HG02884 (cell line): ENCODE results near the gene YWHAG.
"Not testable (repeated sequence)": the region's sequence is repeated elsewhere in the genome, so short reads cannot be mapped to it uniquely, and the experiment has no call there.

Experiments used
- ATAC-seq: cut with Tn5 transposase; IDR thresholded peaks from one replicate; pipeline ENCODE4 v1.9.1; 2021; ENCODE audit warnings: mild to moderate bottlenecking, moderate library complexity; ENCODE audit not compliant: unreplicated experiment

YWHAG gene

DNA sequence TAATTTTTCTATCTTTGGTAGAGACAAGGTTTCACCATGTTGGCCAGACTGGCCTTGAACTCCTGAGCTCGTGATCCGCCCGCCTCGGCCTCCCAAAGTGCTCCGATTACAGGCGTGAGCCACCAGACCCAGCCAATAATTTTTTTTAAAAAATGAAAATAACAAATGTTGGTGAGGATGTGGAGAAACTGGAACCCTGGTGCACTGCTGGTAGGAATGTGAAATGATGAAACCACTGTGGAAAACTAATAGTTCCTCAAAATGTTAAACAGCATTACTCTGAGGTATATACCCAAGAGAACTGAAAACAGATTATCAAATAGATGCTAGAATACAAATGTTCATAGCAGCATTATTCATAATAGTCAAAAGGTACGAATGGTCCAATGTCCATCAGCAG is 23.0 kb upstream of the YWHAG start:
- no peak for ATAC-seq

GRCh38 chr7:76380623-76380966 is 21.8 kb upstream of the YWHAG start:
- ATAC-seq: no peak

DNA sequence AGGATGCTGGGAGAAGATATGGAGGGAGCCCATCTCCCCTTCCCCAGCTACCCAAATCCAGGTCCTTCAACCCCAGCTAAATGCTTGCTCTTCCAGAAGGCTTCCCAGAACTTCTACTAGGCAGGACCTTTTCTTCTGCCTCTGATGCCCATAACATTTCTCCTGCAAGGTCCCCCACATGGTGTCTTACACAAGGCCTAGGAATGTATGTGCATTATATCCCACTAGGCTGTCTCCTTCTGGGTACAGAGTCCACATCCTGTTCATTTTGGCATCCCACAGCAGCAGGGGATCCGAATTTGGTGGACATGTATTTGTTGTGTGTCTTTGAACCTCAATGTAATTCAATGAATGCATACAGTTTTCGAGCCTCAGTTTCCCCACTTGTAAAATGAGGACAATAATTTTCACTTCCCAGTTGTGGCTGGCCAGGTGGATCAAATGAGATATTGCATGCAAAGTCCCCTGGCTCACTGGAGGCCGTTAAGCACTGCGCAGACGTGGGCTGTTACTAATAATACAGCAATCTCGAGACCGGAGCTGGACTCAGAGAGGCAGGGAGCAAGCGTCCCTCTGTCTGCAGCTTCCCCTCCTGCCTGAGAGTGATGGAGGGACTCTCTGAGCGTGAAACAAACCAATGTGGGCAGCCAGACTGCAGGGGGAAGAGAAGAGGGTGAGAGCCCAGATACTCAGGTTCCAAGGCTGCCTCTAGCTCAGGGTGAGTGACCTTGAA is 18.6 kb upstream of the YWHAG start:
- ATAC-seq: no peak

GRCh38 chr7:76375251-76375650 is 16.5 kb upstream of the YWHAG start:
- ATAC-seq: no peak

- no peak for ATAC-seq
Measured at GRCh38 chr7:76372984-76373833, 14.4 kb upstream of the YWHAG start.

- ATAC-seq: no peak
Measured at GRCh38 chr7:76371396-76371795, 12.6 kb upstream of the YWHAG start.

GRCh38 chr7:76369018-76369417 is 10.2 kb upstream of the YWHAG start:
- no peak for ATAC-seq

DNA sequence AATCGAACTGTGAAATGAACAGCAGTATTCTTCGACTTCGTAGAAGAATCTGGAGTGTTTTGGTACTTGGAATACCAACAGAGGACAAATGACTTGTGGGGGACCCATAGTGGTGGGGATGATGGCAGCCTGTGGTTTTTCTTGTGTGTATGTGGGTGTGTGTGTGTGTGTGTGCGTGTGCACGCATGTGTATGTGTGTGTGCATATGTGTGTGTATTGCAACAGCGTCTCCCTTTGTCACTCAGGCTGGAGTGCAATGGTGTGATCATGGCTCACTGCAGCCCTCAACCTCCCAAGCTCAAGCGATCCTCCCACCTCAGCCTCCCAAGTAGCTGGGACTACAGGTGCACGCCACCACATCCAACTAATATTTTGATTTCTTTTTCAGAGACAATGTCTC is 9.4 kb upstream of the YWHAG start:
- ATAC-seq: no peak

DNA sequence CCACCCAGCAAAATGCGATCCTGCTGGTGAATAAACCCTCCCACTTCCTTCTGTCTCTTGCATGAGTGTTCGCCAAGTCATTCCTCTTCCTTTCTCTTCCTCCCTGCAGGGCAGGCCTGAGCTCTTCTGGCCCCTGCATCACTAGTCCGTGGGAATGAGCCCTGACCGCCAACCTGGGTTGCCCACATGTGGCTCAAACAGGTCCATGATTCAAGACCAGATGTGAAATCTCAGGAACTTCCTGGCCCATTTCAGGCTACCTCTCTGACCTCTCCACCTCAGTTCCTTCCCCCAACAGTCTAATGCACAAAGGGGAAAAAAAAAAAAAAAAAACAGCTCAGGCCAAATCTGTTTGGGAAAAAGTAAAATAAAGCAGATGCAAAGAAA is 5.4 kb upstream of the YWHAG start:
- ATAC-seq: no peak

DNA sequence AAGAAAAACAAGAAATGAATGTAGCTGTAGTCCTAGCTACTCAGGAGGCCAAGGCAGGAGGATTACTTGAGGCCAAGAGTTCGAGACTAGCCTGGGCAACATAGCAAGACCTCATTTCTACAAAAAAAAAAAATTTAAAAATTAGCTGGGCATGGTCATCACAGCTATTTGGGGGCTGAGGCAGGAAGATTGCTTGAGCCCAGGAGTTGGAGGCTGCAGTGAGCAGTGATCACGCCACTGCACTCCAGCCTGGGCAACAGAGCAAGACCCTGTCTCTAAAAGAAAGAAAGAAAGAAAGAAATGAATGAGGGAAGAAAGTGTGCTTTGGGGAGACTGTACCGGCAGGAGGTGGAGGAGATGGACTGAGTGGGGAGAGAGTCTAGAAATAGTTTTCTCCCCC is 5.0 kb upstream of the YWHAG start:
- ATAC-seq: not testable (repeated sequence)

DNA sequence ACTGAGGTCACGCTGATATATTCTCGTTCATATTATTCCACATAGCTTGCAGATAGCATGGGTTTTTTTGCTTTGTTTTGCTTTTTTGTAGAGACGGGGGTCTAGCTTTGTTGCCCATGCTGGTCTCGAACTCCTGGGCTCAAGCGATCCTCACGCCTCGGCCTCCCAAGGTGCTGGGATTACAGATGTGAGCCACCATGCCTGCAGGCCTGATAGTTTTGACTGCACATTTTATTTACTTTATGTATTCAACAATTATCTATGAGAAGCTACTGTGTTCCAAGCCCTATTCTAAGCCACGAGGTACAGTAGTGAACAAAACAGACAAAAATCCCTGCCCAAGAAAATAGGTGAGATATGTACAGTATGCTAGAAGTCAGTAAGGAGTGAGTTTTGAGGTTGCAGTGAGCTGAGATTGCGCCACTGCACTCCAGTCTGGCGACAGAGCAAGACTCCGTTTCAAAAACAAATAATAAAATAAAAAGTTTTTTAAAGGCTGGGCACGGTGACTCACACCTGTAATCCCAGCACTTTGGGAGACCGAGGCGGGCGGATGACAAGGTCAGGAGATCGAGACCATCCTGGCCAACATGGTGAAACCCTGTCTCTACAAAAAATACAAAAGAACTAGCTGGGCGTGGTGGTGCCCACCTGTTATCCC is 1.3 kb upstream of the YWHAG start:
- ATAC-seq: no peak

GRCh38 chr7:76359111-76359977 is 553 bp upstream of the YWHAG start:
- peak; percentile 83 for ATAC-seq

GRCh38 chr7:76358011-76358480 is 745 bp downstream of the YWHAG start:
- ATAC-seq: peak; percentile 20

DNA sequence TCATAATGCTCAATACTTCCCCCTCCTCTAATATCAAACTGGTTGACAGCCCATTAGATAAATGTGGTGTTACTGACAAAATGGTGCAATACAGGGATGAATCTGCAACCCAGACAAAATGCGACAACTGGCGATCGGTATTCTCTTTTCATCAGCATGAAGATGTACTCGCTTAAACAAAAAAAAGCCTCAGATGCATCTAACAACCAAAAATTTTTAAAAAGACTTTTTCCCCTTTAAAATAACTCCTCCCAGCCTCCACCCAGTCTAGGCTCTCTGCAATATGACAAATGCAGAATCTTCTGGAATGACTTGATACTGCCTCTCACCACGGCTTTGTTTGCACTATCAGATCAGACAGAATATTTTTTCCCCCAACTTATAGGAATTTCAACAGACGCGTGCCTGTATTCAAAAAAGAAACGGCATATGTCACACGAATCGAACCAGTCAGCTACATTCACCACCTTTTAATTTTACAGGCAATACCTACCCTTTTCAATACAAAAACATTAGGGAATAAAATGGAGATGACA is 1.2 kb downstream of the YWHAG start:
- ATAC-seq: no peak

GRCh38 chr7:76356823-76357222 is 2.0 kb downstream of the YWHAG start:
- ATAC-seq: no peak

DNA sequence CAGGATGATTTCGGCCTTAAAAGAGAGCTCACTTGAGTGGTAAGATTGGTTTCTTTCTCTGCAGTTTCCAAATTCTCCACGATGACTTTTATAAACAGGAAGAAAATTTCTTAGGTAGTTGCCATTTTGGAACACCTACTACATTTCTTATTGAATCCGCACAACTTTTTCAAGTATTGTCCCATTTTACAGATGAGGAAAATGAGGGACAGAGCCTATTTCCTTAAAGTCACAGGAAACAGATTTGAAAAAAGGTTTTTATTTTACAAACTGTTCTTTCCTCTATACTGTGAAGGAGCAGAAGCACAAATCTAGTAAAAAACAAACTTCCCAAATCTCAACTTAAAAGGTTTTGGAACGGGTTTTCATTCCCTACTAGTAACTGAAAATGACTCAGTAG is 2.7 kb downstream of the YWHAG start:
- no peak for ATAC-seq

- ATAC-seq: no peak
Measured at GRCh38 chr7:76354981-76355730, 3.6 kb downstream of the YWHAG start.

- no peak for ATAC-seq
Measured at GRCh38 chr7:76354516-76354915, 4.3 kb downstream of the YWHAG start.

- no peak for ATAC-seq
Measured at GRCh38 chr7:76353744-76354143, 5.0 kb downstream of the YWHAG start.

DNA sequence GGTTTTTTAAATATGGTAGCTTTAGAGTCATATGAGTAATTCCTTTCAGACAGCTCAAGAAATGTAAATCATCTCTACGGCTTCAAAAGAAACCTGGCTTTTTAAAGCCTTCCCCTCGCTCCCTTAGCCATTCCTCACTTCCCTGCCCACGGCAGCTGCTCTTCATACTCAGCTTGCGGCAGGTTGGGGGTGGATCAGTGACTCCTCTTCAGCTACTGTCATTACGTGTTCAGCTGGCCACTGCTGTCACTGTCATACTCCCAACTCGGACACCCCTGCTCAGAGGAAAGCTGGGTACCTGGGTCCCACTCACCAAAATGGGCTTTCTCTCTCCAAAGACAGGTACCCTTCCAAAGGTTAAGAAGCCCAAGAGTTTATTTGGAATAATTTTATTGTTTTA is 6.6 kb downstream of the YWHAG start:
- ATAC-seq: no peak
